ENCODE results near the gene IFI27L1.
"Not testable (repeated sequence)": the region's sequence is repeated elsewhere in the genome, so short reads cannot be mapped to it uniquely, and the experiment has no call there.

IFI27L1 gene

GRCh38 chr14:94047581-94047980 is 33.5 kb upstream of the IFI27L1 start:
- DNase-seq (ENCODE audit: extremely low read depth in 1 of 2, low read depth in 1 of 2): no peak

- no peak for DNase-seq (ENCODE audit: extremely low read depth in 1 of 2, low read depth in 1 of 2)
Observed at GRCh38 chr14:94048691-94049624, 32.2 kb upstream of the IFI27L1 start.

DNA sequence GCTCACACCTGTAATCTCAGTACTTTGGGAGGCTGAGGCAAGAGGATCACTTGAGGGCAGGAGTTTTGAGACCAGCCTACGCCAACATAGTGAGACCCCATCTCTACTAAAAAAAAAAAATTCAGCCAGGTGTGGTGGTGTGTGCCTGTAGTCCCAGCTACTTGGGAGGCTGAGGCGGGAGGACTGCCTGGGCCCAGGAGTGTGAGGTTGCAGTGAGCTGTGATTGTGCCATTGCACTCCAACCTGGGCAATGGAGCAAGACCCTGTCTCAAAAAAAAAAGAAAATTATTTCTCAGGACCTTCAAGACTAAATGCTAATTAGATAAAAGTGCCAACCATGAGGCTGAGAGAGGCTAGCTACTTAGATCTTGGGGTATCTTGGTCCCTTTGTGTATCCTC is 31.5 kb upstream of the IFI27L1 start:
- DNase-seq (ENCODE audit: extremely low read depth in 1 of 2, low read depth in 1 of 2): no peak

DNA sequence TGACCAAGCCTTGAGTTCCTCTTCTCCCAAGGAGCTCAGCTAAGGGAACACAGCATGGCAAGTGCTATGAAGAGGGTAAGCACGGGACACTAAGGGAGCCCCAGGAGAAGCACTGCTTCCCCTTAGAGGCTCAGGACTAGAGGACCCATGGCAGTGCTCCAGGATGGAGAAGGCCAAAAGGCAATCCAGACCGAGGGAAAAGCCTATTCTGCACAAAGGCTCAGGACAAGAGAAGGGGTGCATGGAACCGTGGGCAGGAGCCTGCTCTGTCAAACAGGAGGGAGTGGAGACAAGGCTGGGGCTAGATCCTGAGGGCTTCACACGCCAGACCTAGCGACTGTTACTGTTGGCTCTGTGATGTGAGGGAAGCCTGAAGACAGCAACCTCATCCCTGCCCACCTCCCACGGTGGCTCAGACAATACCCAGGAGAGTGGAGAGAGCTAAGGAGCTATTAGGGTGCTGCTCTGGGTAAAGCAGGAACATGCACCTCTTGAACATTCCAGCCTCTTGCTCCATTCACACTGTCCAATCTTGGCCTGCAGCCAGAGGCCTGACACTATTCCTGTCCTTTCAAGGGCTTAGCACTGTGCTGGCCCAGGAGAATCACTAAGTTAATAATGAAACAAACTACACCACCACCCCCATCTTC is 30.8 kb upstream of the IFI27L1 start:
- DNase-seq (ENCODE audit: extremely low read depth in 1 of 2, low read depth in 1 of 2): no peak

- no peak for DNase-seq (ENCODE audit: extremely low read depth in 1 of 2, low read depth in 1 of 2)
Observed at GRCh38 chr14:94051115-94051514, 30.0 kb upstream of the IFI27L1 start.

DNA sequence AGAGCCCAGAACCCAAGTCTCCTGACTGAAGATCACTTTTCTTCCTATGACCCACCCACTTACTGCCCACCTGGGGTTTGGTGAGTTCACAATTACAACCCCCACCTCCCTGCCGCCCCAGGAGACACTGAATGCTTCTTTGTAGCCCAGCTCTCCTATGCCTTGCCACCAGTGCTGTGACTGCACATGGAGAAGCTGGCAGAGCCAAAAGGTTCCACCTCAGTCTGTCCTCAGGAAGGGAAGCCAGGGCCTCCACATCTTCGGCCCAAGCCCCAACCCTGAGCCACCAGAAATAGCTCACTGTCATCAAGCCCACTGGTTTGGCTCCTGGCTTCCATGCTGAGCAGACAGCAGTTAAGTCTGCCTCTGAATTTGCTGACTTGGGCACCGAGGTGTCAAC is 29.3 kb upstream of the IFI27L1 start:
- no peak for DNase-seq (ENCODE audit: extremely low read depth in 1 of 2, low read depth in 1 of 2)

GRCh38 chr14:94052199-94052598 is 28.9 kb upstream of the IFI27L1 start:
- DNase-seq (ENCODE audit: extremely low read depth in 1 of 2, low read depth in 1 of 2): no peak

DNA sequence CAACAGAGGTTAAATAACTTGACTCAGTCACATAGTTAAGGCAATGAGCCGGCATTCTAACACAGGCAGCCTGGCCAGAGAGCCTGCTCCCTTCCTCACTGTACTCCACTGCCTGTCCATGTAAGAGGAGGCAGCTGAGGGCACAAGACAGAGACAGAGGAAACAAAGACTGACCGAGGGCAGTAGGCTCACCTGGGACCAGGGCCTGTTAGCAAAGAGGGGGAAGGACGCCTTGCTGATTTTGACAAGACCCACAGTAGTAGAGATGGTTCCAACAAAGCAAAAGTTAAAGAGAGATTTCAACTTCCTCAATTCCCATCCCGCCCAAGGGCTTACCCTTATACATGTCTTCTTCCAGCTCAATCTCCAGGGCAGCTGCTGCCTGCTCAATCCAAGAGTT is 28.4 kb upstream of the IFI27L1 start:
- no peak for DNase-seq (ENCODE audit: extremely low read depth in 1 of 2, low read depth in 1 of 2)

DNA sequence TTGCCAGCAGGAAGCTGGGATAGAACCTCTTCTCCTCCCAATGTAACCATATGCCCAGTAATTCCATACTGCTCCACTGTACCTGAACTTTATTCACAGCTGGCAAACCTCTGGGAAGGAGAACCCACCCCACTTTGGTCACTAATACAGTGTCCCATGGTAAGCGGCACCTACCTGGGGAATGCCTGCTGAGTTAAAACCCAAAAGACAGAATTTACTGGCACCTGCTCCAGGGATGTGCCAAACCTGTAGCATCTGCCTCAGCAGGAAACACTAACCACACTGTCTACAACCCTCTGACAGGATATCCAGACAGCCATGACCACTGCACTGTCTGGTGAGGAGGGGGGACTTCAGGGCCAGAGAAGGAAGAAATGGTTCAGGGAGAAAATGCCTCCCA is 26.7 kb upstream of the IFI27L1 start:
- no peak for DNase-seq (ENCODE audit: extremely low read depth in 1 of 2, low read depth in 1 of 2)

DNA sequence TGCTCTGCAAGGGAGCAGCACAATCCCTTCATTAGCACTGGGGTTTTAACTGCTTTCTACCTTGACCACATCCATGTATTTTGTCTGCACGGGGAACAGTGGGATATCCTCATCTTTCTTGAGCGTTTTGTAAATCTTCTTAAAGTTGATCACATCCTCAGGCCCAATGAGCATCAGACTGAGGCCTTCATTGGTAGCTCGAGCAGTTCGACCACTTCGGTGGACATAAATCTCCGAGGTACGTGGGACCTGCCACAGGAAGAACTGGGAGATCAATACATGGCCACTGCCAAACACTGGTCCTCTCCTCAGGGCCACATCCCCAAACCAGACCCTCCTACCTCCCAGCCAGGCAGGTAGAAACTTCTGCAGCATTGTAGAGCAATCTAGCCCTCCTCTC is 26.2 kb upstream of the IFI27L1 start:
- DNase-seq (ENCODE audit: extremely low read depth in 1 of 2, low read depth in 1 of 2): no peak

DNA sequence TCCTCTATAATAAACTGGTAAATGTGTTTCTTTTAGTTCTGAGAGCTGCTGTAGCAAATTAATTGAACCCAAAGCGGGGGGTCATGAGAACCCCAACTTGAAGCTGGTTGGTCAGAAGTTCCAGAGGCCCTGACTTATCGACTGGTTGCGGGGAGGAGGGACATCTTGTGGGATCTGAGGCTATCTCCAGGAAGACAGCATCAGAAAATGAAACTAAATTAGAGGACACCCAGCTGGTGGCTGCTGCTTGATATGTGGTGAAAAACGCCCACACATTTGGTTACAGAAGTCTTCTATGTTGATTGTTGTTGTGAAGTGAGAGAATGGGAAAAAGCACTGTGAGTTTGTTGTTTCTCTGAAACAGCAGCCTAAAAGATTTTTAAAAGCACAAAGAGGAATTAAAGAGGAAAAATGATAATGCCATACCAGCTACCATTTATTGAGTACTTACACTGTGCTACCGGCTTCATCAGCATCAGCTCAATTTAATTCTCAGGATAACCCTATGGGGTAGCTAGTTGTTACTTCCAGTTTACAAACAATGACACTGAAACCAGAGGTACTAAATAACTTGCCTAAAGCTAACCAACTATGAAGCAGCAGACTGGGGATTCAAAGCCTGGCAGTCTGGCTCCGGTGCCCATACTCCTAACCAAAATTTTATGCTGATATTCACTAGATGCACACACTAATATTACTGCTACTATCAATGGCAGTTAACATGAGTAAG is 24.4 kb upstream of the IFI27L1 start:
- DNase-seq (ENCODE audit: extremely low read depth in 1 of 2, low read depth in 1 of 2): no peak

- DNase-seq (ENCODE audit: extremely low read depth in 1 of 2, low read depth in 1 of 2): no peak
Observed at GRCh38 chr14:94058128-94058673, 22.9 kb upstream of the IFI27L1 start.

GRCh38 chr14:94058674-94059138 is 22.4 kb upstream of the IFI27L1 start:
- no peak for DNase-seq (ENCODE audit: extremely low read depth in 1 of 2, low read depth in 1 of 2)

DNA sequence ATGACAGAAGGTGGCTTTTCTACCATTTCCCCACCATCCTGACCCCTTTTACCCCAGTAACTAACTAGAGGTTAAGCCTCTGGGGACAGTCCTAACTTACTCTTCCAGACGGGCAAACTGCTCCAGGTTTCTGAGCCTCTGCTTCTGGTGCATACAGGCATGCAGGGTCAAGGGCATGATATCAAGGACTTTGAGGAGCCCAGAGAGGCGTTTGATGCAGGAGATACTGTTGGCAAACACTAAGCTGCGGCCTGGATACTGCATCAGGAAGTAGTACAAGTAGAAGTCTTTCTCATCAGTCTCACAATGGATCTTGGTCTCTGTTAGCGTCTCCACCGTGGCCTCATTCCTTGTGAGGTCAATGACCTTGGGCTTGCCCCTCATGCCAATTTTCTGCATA is 21.1 kb upstream of the IFI27L1 start:
- DNase-seq (ENCODE audit: extremely low read depth in 1 of 2, low read depth in 1 of 2): no peak

DNA sequence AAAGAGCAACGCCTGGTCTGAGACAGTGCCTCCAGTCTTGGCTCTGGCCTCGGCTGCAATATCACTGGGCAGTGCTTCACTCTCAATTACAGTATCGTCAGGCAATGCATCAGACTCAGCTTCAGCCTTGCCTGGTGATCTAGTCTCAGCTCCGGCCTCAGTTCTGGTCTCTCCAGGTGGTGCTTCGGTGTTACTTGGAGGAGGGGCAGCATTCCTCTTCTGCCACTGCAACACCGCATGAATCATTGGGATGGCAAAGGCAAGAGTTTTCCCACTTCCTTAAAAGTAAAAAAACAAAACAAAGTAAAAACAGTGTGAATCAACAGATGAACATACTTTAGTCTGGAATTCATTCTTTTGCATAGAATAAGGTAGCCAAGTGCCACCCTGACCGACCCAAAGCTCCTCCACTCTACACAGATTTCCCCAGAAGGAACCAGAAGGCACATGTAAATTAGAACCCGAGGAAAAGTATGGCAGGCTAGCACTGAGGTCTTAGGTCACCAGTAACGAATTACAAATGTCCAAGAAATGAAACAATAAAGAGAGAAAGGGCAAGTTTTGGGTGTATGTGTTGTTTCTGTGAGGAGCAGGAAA is 18.7 kb upstream of the IFI27L1 start:
- DNase-seq (ENCODE audit: extremely low read depth in 1 of 2, low read depth in 1 of 2): no peak

DNA sequence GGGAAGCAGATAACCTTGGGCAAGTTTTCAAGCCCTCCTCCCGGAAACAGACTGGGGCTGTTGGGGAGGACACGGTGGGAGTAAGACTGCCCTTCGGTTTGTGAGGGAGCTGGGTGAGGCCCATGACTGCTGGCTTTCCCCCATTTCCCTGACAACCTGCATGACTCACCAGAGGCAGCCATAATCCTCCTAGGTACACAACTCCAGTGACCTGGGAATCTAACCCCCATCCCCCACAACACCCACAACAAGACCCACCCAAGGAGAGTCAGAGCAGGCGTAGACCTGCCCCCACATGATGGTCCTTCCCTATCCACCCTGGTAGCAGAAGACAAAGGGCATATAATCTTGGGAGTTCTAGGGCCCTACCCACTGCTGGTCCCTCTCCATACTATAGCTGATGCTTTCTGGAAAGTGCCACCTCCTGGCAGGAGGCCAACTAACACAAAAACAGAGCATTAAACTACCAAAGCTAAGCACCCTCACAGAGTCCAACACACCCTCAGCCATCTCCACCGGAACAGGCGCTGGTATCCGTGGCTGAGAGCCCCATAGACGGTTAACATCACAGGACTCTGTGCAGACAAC is 14.9 kb upstream of the IFI27L1 start:
- DNase-seq (ENCODE audit: extremely low read depth in 1 of 2, low read depth in 1 of 2): no peak

DNA sequence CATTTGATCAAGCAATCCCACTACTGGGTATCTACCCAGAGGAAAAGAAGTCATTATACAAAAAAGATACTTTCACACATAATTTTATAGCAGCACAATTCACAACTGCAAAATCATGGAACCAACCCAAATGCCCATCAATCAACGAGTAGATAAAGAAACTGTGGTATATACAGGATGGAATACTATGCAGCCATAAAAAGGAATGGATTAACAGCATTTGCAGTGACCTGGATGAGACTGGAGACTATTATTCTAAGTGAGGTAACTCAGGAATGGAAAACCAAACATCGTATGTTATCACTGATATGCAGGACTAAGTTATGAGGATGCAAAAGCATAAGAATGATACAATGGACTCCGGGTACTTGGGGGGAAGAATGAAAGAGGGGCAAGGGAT is 9.0 kb upstream of the IFI27L1 start:
- not testable (repeated sequence) for DNase-seq (ENCODE audit: extremely low read depth in 1 of 2, low read depth in 1 of 2)

GRCh38 chr14:94074534-94074933 is 6.6 kb upstream of the IFI27L1 start:
- DNase-seq (ENCODE audit: extremely low read depth in 1 of 2, low read depth in 1 of 2): no peak

GRCh38 chr14:94075008-94075407 is 6.1 kb upstream of the IFI27L1 start:
- no peak for DNase-seq (ENCODE audit: extremely low read depth in 1 of 2, low read depth in 1 of 2)

- no peak for DNase-seq (ENCODE audit: extremely low read depth in 1 of 2, low read depth in 1 of 2)
Observed at GRCh38 chr14:94077111-94077821, 3.8 kb upstream of the IFI27L1 start.
